GM13976 (cell line): Measurements from ENCODE around the gene GLI1.
A peak's percentile ranks its signal among the peaks of the same experiment; 100 is the strongest.

Source experiments
- DNase-seq: peaks from one replicate; pipeline ENCODE4 v3.0.0; 2012; ENCODE audit warnings: low spot score
- in situ Hi-C: fragments of 300-500 bp; cut with MboI; formaldehyde crosslinking; loops from one replicate; pipeline ENCODE4 v1.12.0; 2022; ENCODE audit warnings: low sequenced_read_pairs, mixed read lengths, inconsistent platforms; ENCODE audit not compliant: unreplicated experiment
- TF ChIP-seq, protein P1 (sequence below): IDR thresholded peaks from 2 replicates; pipeline ENCODE4 v1.5.1; 2012; ENCODE audit warnings: borderline replicate concordance, mild to moderate bottlenecking; ENCODE audit not compliant: insufficient read depth; ENCODE audit errors: extremely low read depth, missing control alignments, control extremely low read depth

Gene GLI1

DNA sequence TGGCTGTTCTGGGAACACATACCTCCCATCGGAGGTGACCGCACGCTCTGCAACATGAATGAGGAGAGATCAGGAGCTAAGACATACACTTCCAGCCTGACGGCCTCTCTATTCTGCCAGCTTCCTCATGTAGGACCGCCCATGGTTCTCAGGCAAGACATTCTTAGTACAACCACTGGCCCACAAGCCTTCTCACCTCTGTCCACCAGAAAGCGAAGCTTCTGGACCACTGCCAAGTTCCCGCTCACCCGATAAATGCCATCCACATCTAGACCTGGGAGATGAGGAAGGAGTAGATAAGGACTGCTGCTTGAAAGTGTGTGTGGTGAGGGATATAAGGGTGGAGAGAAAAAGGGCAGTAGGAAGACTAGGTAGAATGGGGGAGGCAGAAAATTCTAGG, 14.8 kb downstream of the GLI1 start:
- TF ChIP-seq, protein P1, sequence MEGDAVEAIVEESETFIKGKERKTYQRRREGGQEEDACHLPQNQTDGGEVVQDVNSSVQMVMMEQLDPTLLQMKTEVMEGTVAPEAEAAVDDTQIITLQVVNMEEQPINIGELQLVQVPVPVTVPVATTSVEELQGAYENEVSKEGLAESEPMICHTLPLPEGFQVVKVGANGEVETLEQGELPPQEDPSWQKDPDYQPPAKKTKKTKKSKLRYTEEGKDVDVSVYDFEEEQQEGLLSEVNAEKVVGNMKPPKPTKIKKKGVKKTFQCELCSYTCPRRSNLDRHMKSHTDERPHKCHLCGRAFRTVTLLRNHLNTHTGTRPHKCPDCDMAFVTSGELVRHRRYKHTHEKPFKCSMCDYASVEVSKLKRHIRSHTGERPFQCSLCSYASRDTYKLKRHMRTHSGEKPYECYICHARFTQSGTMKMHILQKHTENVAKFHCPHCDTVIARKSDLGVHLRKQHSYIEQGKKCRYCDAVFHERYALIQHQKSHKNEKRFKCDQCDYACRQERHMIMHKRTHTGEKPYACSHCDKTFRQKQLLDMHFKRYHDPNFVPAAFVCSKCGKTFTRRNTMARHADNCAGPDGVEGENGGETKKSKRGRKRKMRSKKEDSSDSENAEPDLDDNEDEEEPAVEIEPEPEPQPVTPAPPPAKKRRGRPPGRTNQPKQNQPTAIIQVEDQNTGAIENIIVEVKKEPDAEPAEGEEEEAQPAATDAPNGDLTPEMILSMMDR, result no peak

DNA sequence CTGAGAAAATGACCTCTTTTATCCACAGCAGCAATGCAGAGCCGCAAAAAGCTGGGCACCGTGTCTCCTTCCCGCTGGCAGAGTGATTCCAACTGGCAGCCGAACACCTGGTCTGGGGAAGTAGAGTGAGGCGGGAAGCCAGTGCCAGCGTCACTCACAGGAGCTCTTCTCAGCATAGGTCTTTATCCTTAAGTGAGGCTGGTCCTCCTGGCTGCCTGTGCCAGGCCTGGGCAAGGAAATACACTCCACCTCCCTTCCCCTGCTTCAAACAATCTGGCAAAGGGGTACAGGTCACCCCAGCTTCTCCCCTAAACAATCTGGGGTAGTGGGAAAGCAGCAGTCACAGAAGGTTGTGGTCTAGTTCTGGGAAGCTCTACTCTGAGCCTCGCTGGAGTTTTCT, 15.3 kb downstream of the GLI1 start:
- in situ Hi-C loops, result no loop called here
- no peak for DNase-seq
- TF ChIP-seq, protein P1, result no peak

More for the DNA sequence above, 14.8 kb downstream of the GLI1 start:
- DNase-seq, result no peak
- in situ Hi-C loops, result no loop called here

DNA sequence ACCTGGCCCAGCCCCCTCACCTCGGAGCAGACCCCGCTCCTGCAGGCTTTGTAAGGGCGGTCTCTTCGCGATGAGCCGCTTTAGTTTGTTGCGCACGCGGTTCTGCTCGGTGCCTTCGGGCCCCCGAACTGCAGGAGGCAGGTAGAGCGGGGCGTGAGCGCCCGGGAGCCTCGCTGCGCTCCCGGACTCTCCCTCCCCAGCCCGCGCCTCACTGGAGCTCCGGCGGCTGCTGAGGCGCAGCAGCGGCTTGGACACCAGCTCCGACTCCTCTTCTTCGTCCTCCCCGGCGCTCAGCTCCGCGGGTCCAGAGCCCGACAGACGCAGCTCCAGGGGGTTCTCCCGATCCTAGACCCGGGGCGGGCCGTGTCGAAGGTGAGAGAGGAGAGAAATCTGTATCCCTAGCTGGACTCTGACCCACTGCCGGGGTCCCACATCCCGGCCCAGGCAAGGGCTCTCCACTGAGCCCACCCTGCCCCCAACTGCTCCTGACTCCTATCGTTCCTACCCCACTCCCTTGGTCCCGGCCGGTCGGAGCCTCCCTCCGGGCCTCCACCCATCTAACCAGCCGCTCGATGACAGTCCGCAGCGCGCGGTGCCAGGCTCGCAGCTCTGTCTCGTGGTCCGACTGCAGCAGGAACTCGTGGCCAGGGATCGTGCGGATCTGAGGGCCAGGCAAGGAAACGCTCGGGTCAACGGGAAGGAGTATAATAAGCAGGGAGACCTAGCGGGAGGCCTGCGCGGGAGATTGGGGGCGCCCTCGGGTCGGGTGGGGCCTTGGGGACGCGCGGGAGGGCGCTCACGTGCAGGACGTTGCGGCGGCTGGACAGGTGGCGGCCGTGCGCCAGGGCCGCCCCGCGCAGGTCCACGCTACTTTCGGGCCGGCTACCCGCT, 15.9 kb downstream of the GLI1 start:
- TF ChIP-seq, protein P1, result no peak
- in situ Hi-C loops, result no loop called here
- no peak for DNase-seq

DNA sequence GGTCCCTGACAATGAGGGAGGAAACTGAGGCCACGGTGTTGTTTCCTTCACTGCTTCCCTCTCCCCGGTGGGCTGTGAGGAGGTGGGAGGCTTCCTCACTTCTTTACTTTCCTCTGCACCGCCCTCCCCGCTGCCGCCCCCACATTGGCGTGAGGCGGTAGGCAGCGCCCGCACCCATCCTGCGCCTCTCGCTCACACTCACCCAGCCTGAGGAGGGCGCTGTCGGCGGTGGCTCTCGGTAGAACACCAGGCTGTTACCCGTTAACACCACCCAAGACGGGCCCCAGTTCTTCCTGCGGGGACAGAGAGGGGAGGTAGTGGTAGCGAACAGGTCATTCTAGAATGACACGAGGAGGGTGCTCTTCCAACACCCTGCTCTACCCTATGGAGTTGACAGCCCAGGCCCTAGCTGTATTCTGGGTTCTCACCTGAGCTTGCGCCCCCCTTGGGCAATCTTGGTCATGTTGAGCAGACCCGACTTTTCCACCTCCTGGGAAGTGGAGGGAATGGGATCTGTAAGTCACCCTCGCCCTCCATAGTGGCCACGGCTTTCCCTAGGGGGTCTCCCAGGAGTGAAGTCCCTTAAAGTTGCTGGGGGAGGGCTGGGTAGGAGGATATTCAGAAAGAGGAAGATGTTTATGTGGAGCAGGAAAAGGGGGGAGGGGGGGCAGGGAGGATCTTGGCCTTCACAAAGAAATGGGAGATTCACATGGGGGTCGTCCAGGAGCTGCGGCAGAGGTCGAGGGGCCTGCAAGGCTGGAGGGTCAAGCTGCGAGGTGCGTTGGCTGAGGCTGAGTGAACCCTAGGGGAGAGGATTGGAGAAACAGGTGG, 16.8 kb downstream of the GLI1 start:
- TF ChIP-seq, protein P1, result peak; percentile 85
- in situ Hi-C loops, result no loop called here
- peak; percentile 78 for DNase-seq

DNA sequence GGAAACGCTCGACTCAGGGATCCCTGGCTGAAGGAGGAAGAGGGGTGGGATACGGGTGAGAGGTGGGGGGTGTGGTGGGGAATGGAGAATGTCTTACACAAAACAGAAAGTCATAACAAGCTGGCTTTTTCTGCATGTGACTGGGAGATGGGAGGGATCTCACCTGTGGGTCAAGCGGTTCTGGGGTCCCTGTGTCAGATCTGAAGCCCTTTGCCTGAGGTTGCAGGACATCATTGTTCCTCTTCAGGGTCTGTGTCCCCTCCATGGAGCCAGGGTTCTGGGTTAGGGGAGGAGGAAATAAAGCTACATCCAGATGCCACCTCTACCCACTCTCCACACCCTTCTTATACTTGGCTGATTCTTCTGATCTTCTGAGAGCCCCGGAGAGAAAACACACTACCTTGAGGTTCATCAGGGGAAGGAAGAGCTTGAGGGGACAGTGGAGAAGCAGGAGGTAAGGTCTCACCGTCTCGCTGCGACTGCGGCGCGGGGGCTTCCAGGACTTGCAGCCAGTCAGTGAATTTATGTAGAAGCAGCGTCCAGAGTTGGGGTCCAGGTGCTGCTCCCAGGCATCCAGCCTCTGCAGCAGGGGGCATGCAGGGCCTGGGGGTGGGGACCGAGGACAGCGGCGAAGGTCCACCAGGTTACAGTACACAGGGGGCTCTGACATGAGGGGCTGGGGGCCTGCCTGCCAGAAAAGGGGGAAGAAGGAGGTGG, 17.6 kb downstream of the GLI1 start:
- in situ Hi-C loops, result no loop called here
- TF ChIP-seq, protein P1, result no peak
- no peak for DNase-seq
